H9 (cell line): ENCODE measurements around the gene GRID2. TPM values are rescaled to one million over a fixed set of nuclear protein-coding genes. Genes with fewer than 3 reads are reported as not detected.

Source experiments
- DNase-seq: peaks from one replicate; pipeline ENCODE4 v3.0.0-alpha.2; 2017
- H2AFZ ChIP-seq: one replicate; pipeline ENCODE4 v1.6.1; 2013; ENCODE audit warnings: mild to moderate bottlenecking, low read length, control low read depth, moderate library complexity
- H2AK5ac ChIP-seq: 2 replicates; pipeline ENCODE4 v1.6.1; 2013; ENCODE audit warnings: low read length, control low read depth, mixed read lengths; ENCODE audit not compliant: insufficient read length
- H2BK120ac ChIP-seq: one replicate; pipeline ENCODE4 v1.6.1; 2013; ENCODE audit warnings: low read depth, mild to moderate bottlenecking, low read length, control low read depth, inconsistent platforms; ENCODE audit not compliant: poor library complexity, severe bottlenecking
- H2BK12ac ChIP-seq: 2 replicates; pipeline ENCODE4 v1.6.1; 2013; ENCODE audit warnings: low read length, control low read depth, mixed read lengths, low read depth; ENCODE audit not compliant: insufficient read length
- H2BK15ac ChIP-seq: 2 replicates; pipeline ENCODE4 v1.6.1; 2013; ENCODE audit warnings: low read depth, low read length, control low read depth
- H2BK20ac ChIP-seq: one replicate; pipeline ENCODE4 v1.6.1; 2013; ENCODE audit warnings: low read depth, mild to moderate bottlenecking, low read length, control low read depth, inconsistent platforms; ENCODE audit not compliant: poor library complexity, severe bottlenecking
- H2BK5ac ChIP-seq: 2 replicates; pipeline ENCODE4 v1.6.1; 2013; ENCODE audit warnings: low read length, control low read depth, mixed read lengths; ENCODE audit not compliant: insufficient read length
- H3K14ac ChIP-seq: 2 replicates; pipeline ENCODE4 v1.6.1; 2013; ENCODE audit warnings: low read length, control low read depth; ENCODE audit not compliant: insufficient read depth
- H3K18ac ChIP-seq: 2 replicates; pipeline ENCODE4 v1.6.1; 2013; ENCODE audit warnings: low read depth, mild to moderate bottlenecking, mixed read lengths, low read length, control low read depth; ENCODE audit not compliant: insufficient read length
- H3K23ac ChIP-seq: 2 replicates; pipeline ENCODE4 v1.6.1; 2013; ENCODE audit warnings: low read length, control low read depth, mixed read lengths, low read depth; ENCODE audit not compliant: insufficient read length
- H3K23me2 ChIP-seq: 2 replicates; pipeline ENCODE4 v1.6.1; 2013; ENCODE audit warnings: low read depth, mild to moderate bottlenecking, mixed read lengths, low read length, control low read depth; ENCODE audit not compliant: insufficient read length, poor library complexity, severe bottlenecking
- H3K27ac ChIP-seq: 2 replicates; pipeline ENCODE4 v1.5.1; 2013; ENCODE audit warnings: low read length, control low read depth, mixed read lengths, low read depth; ENCODE audit not compliant: insufficient read length
- H3K27me3 ChIP-seq: 2 replicates; pipeline ENCODE4 v1.6.1; 2013; ENCODE audit warnings: low read length, control low read depth, inconsistent platforms; ENCODE audit not compliant: insufficient read depth
- H3K4ac ChIP-seq: 2 replicates; pipeline ENCODE4 v1.6.1; 2013; ENCODE audit warnings: low read depth, mild to moderate bottlenecking, control low read depth, inconsistent platforms, low read length, moderate library complexity
- H3K4me1 ChIP-seq: 2 replicates; pipeline ENCODE4 v1.6.1; 2013; ENCODE audit warnings: low read length, control low read depth, inconsistent platforms; ENCODE audit not compliant: insufficient read depth
- H3K4me2 ChIP-seq: 2 replicates; pipeline ENCODE4 v1.6.1; 2013; ENCODE audit warnings: low read length, control low read depth, mixed read lengths; ENCODE audit not compliant: insufficient read length, insufficient read depth
- H3K56ac ChIP-seq: 2 replicates; pipeline ENCODE4 v1.6.1; 2013; ENCODE audit warnings: low read depth, mild to moderate bottlenecking, mixed read lengths, low read length, control low read depth; ENCODE audit not compliant: insufficient read length
- H3K79me1 ChIP-seq: 2 replicates; pipeline ENCODE4 v1.6.1; 2013; ENCODE audit warnings: low read depth, mild to moderate bottlenecking, moderate library complexity, low read length, control low read depth, inconsistent platforms; ENCODE audit not compliant: insufficient read depth, poor library complexity, severe bottlenecking
- H3K79me2 ChIP-seq: 2 replicates; pipeline ENCODE4 v1.6.1; 2013; ENCODE audit warnings: low read length, control low read depth, inconsistent platforms; ENCODE audit not compliant: insufficient read depth
- H3K9ac ChIP-seq: 2 replicates; pipeline ENCODE4 v1.6.1; 2013; ENCODE audit warnings: low read length, control low read depth, mixed read lengths; ENCODE audit not compliant: insufficient read length; ENCODE audit errors: extremely low read depth
- H3K9me3 ChIP-seq: one replicate; pipeline ENCODE4 v1.6.1; 2013; ENCODE audit warnings: low read depth, low read length, inconsistent platforms; ENCODE audit not compliant: control insufficient read depth
- H3T11ph ChIP-seq: one replicate; pipeline ENCODE4 v1.6.1; 2013; ENCODE audit warnings: mild to moderate bottlenecking, low read length, control low read depth, inconsistent platforms
- H4K20me1 ChIP-seq: one replicate; pipeline ENCODE4 v1.6.1; 2013; ENCODE audit not compliant: control insufficient read depth, insufficient read length, insufficient read depth
- H4K5ac ChIP-seq: 2 replicates; pipeline ENCODE4 v1.6.1; 2013; ENCODE audit warnings: low read depth, mild to moderate bottlenecking, mixed read lengths, low read length, control low read depth; ENCODE audit not compliant: insufficient read length
- H4K8ac ChIP-seq: replicated peaks from 2 replicates; pipeline ENCODE4 v1.6.1; 2013; ENCODE audit warnings: low read length, control low read depth, mixed read lengths, low read depth; ENCODE audit not compliant: insufficient read length
- H4K91ac ChIP-seq: 2 replicates; pipeline ENCODE4 v1.6.1; 2013; ENCODE audit warnings: low read depth, mild to moderate bottlenecking, moderate library complexity, mixed read lengths, low read length, control low read depth; ENCODE audit not compliant: insufficient read length
- H3K27ac Mint-ChIP-seq, 3 experiments: 2 replicates in 2 of 3; 3 replicates in 1 of 3; pipeline ENCODE4 v1.8.0; 2020 to 2021; ENCODE audit warnings: mixed read lengths in 3 of 3, mild to moderate bottlenecking in 1 of 3, moderate library complexity in 1 of 3
- H3K27me3 Mint-ChIP-seq: 2 replicates; pipeline ENCODE4 v1.8.0; 2021; ENCODE audit warnings: low read depth, mild to moderate bottlenecking, moderate library complexity, mixed read lengths
- H3K36me3 Mint-ChIP-seq, 3 experiments: 2 replicates in 2 of 3; 3 replicates in 1 of 3; pipeline ENCODE4 v1.8.0; 2020 to 2021; ENCODE audit warnings: low read depth in 3 of 3, mixed read lengths in 3 of 3; ENCODE audit not compliant: insufficient read depth in 1 of 3
- H3K4me1 Mint-ChIP-seq, 2 experiments: 2 replicates each; pipeline ENCODE4 v1.8.0; 2020; ENCODE audit warnings: mixed read lengths in 2 of 2
- H3K4me3 Mint-ChIP-seq, 2 experiments: 2 replicates in 1 of 2; 3 replicates in 1 of 2; pipeline ENCODE4 v1.8.0; 2020 to 2021; ENCODE audit warnings: mild to moderate bottlenecking in 2 of 2, mixed read lengths in 2 of 2, moderate library complexity in 1 of 2
- H3K9me3 Mint-ChIP-seq, 2 experiments: 2 replicates in 1 of 2; 3 replicates in 1 of 2; pipeline ENCODE4 v1.8.0; 2020; ENCODE audit warnings: mild to moderate bottlenecking in 2 of 2, mixed read lengths in 2 of 2, moderate library complexity in 1 of 2
- CTCF ChIP-seq: fragments of 200-600 bp; sonication (generic); conservative IDR thresholded peaks from 3 replicates; pipeline ENCODE4 v1.8.0; 2021; ENCODE audit warnings: antibody characterized with exemption, mild to moderate bottlenecking
- total RNA-seq: library from RNA; stranded (reverse); gene quantifications from 2 replicates; pipeline ENCODE4 v1.2.1, GENCODE V29; 2021

The GRID2 gene
- total RNA-seq, 1 experiment from 2014 or later: 21.8 TPM

DNA sequence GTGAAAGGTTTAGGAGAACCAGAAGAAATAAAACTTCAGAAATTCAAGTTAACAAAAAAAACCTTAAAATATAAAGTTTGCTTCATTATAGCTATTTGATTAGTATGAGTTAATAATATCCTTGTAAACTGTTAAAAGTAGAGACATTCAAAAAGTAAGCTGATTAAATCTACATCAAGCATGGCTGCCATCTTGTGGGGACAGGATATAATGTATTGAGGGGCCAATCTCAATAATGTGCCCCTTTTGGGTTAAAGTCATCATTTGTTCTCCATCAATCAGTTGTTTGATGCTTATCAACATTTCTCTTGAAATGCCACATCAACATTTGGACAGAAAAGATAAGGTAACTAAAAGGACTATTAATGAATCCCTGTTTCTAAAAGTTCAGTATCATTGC, 4.6 kb upstream of the GRID2 start:
- no peak overlapping the region for H3K4ac ChIP-seq
- no peaks in the 10 kb centered on the region for H3K9me3 ChIP-seq
- peaks cover 1% of the 10 kb centered on the region; the same call in 1 of the 2 replicates for H3K27me3 Mint-ChIP-seq
- no peak overlapping the region for H3K4me3 Mint-ChIP-seq
- H3K56ac ChIP-seq: no peak overlapping the region
- peaks cover 10% of the 10 kb centered on the region; the same call in 1 of the 2 replicates for H3K4me1 ChIP-seq
- no peak overlapping the region for H3K23ac ChIP-seq
- peaks cover 7% of the 10 kb centered on the region for H3K23me2 ChIP-seq
- H3K36me3 Mint-ChIP-seq: peaks cover 0 to 4% (median 0%) of the 10 kb centered on the region in 3 experiments; a peak in 2 of 7 replicates
- no peak overlapping the region for H2BK120ac ChIP-seq
- DNase-seq: no peak
- no peak overlapping the region for H2BK15ac ChIP-seq
- H3K18ac ChIP-seq: no peak overlapping the region
- H3K27me3 ChIP-seq: peaks cover 2% of the 10 kb centered on the region; the same call in 1 of the 2 replicates
- no peak overlapping the region for H2AK5ac ChIP-seq
- no peak overlapping the region for H3T11ph ChIP-seq
- no peak overlapping the region for H2BK5ac ChIP-seq
- H3K79me1 ChIP-seq: no peaks in the 10 kb centered on the region
- no peak overlapping the region for H3K9ac ChIP-seq
- H3K79me2 ChIP-seq: no peaks in the 10 kb centered on the region
- peak; percentile 55 for TF ChIP-seq CTCF
- H4K8ac ChIP-seq: no peak overlapping the region
- no peak overlapping the region for H2AFZ ChIP-seq
- no peak overlapping the region for H3K27ac Mint-ChIP-seq
- H3K27ac ChIP-seq: no peak overlapping the region
- H2BK12ac ChIP-seq: no peak overlapping the region
- H4K5ac ChIP-seq: no peak overlapping the region
- no peak overlapping the region for H3K14ac ChIP-seq
- H2BK20ac ChIP-seq: no peak overlapping the region
- no peaks in the 10 kb centered on the region for H4K20me1 ChIP-seq
- peaks cover 3% of the 10 kb centered on the region in 2 experiments; a peak in 3 of 5 replicates for H3K9me3 Mint-ChIP-seq
- H3K4me1 Mint-ChIP-seq: peaks cover 29 to 42% of the 10 kb centered on the region in 2 experiments
- no peak overlapping the region for H3K4me2 ChIP-seq
- no peak overlapping the region for H4K91ac ChIP-seq
